ENCODE results near the gene CFAP20. TPM values are rescaled to one million over a fixed set of nuclear protein-coding genes. Genes with fewer than 3 reads are reported as not detected.
"Not testable (repeated sequence)": the region's sequence is repeated elsewhere in the genome, so short reads cannot be mapped to it uniquely, and the experiment has no call there.

CFAP20 gene
- total RNA-seq, 1 experiment from 2014 or later: 49.6 TPM

DNA sequence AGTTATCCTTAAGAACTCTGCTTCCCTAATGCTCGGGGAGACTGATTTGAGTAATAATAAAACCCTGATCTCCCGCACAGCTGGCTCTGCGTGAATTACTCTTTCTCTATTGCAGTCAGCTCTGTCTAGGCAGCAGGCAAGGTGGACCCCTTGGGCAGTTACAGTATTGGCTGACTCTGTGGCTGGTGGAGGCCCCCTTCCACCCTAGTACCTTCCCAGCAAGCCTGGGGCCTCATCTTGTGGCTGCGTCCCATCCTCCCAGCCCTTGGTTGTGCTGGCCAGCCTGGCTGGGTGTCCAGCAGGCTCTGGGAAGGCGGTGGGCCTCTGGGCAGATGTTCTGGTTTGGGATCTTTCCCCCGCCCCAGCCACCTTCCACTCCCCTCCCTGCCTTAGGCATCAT, 44.5 kb downstream of the CFAP20 start:
- Histone ChIP-seq H3K9me3 (ENCODE audit: insufficient read depth, low read depth) (no peaks in the 10 kb centered on the region), H3K4me1 (replicated peaks; ENCODE audit: insufficient read depth) (no peaks in the 10 kb centered on the region), H3F3A (ENCODE audit: insufficient read depth, low read depth) (no peaks in the 10 kb centered on the region), H3K9me2 (ENCODE audit: insufficient read depth) (no peaks in the 10 kb centered on the region), H3K27ac (no peak overlapping the region), H3K27me3 (ENCODE audit: insufficient read depth, low read depth) (no peaks in the 10 kb centered on the region), H3K36me3 (ENCODE audit: low read depth) (no peaks in the 10 kb centered on the region), H3K79me2 (ENCODE audit: low read depth) (no peaks in the 10 kb centered on the region), H2AFZ (no peak overlapping the region), H3K4me3 (no peak overlapping the region), H4K20me1 (ENCODE audit: insufficient read depth) (no peaks in the 10 kb centered on the region), H3K4me2 (no peak overlapping the region)
- TF ChIP-seq EZH2 (IDR thresholded peaks at IDR 0.05; ENCODE audit: low read depth): no peak
- TF ChIP-seq, protein P1, sequence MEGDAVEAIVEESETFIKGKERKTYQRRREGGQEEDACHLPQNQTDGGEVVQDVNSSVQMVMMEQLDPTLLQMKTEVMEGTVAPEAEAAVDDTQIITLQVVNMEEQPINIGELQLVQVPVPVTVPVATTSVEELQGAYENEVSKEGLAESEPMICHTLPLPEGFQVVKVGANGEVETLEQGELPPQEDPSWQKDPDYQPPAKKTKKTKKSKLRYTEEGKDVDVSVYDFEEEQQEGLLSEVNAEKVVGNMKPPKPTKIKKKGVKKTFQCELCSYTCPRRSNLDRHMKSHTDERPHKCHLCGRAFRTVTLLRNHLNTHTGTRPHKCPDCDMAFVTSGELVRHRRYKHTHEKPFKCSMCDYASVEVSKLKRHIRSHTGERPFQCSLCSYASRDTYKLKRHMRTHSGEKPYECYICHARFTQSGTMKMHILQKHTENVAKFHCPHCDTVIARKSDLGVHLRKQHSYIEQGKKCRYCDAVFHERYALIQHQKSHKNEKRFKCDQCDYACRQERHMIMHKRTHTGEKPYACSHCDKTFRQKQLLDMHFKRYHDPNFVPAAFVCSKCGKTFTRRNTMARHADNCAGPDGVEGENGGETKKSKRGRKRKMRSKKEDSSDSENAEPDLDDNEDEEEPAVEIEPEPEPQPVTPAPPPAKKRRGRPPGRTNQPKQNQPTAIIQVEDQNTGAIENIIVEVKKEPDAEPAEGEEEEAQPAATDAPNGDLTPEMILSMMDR (conservative IDR thresholded peaks at IDR 0.05): no peak
- CTCF ChIA-PET: no interaction called here
- BruUV-seq (replicated peaks): no TSS peak
- intact Hi-C loops (cut with micrococcal nuclease; ENCODE audit: unreplicated experiment): no loop called here
- POLR2A ChIA-PET (ENCODE audit: unreplicated experiment): no interaction called here
- DNase-seq: no peak

DNA sequence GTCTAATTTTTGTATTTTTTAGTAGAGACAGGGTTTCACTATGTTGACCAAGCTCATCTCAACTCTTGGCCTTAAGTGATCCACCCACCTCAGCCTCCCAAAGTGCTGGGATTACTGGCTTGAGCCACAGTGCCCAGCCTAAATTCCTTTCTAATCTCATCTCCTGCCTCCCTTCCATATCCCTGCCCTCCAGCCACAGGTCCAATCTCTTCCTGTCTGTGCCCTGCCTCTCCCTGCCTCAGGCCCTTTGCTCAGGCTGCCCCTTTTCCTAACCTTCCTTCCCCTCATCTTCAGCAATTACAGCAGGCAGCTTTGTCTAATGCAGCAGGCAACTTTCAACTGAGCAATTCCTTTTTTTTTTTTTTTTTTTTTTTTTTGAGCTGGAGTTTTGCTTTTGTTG, 46.8 kb downstream of the CFAP20 start:
- H3F3A ChIP-seq (ENCODE audit: insufficient read depth, low read depth): no peaks in the 10 kb centered on the region; the same call in 1 of the 2 replicates
- ChIA-PET CTCF (interaction anchor here (0.6 kb wide), 1 partner anchor 576 kb away, joined by 9 read pairs; no protein-coding TSS in a partner anchor), POLR2A (ENCODE audit: unreplicated experiment) (no interaction called here)
- H3K4me2 ChIP-seq: no peak overlapping the region
- DNase-seq: no peak
- H3K9me3 ChIP-seq (ENCODE audit: insufficient read depth, low read depth): no peaks in the 10 kb centered on the region
- no peak overlapping the region for H3K4me3 ChIP-seq
- H3K9me2 ChIP-seq (ENCODE audit: insufficient read depth): no peaks in the 10 kb centered on the region
- intact Hi-C loops (cut with micrococcal nuclease; ENCODE audit: unreplicated experiment): no loop called here
- TF ChIP-seq, protein P1 (conservative IDR thresholded peaks at IDR 0.05): no peak
- no peak for TF ChIP-seq EZH2 (IDR thresholded peaks at IDR 0.05; ENCODE audit: low read depth)
- no peaks in the 10 kb centered on the region for H3K27me3 ChIP-seq (ENCODE audit: insufficient read depth, low read depth)
- no peaks in the 10 kb centered on the region for H3K79me2 ChIP-seq (ENCODE audit: low read depth)
- no peak overlapping the region for H2AFZ ChIP-seq
- no TSS peak for BruUV-seq (replicated peaks)
- H3K4me1 ChIP-seq (replicated peaks; ENCODE audit: insufficient read depth): no peaks in the 10 kb centered on the region
- H4K20me1 ChIP-seq (ENCODE audit: insufficient read depth): no peaks in the 10 kb centered on the region
- H3K36me3 ChIP-seq (ENCODE audit: low read depth): no peaks in the 10 kb centered on the region
- H3K27ac ChIP-seq: no peak overlapping the region

GRCh38 chr16:58080657-58081056, 48.5 kb downstream of the CFAP20 start:
- DNase-seq; H3F3A ChIP-seq (ENCODE audit: insufficient read depth, low read depth); H3K9me2 ChIP-seq (ENCODE audit: insufficient read depth); H3K4me1 ChIP-seq (replicated peaks; ENCODE audit: insufficient read depth); H3K9me3 ChIP-seq (ENCODE audit: insufficient read depth, low read depth); H3K27ac ChIP-seq; H3K36me3 ChIP-seq (ENCODE audit: low read depth); H3K4me2 ChIP-seq; H4K20me1 ChIP-seq (ENCODE audit: insufficient read depth); H3K27me3 ChIP-seq (ENCODE audit: insufficient read depth, low read depth); H3K4me3 ChIP-seq; H2AFZ ChIP-seq; POLR2A ChIA-PET (ENCODE audit: unreplicated experiment); BruUV-seq (replicated peaks); H3K79me2 ChIP-seq (ENCODE audit: low read depth); CTCF ChIA-PET; intact Hi-C loops (cut with micrococcal nuclease; ENCODE audit: unreplicated experiment): not testable (repeated sequence)

DNA sequence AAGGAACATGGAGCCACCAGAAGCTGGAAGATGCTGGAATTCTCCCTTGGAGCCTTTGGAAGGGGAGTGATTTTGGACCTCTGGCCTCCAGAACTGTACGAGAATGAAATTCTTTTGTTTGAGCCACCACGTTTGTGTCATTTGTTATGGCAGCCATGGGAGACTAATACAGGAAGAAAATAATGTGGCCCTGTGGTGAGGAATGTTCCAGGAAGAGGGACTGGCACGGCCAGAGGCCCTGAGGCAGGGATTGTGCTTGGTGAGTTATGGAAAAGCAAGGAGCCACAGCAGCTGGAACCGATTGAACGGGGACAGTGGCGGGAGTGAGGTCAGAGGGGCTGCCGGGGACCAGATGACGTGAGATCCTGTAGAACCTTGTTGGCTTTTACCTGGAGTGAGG, 51.4 kb downstream of the CFAP20 start:
- Histone ChIP-seq H3K27me3 (ENCODE audit: insufficient read depth, low read depth) (no peaks in the 10 kb centered on the region), H2AFZ (no peak overlapping the region), H3K27ac (no peak overlapping the region), H3K4me3 (no peak overlapping the region), H3K79me2 (ENCODE audit: low read depth) (no peaks in the 10 kb centered on the region), H3K4me1 (replicated peaks; ENCODE audit: insufficient read depth) (no peaks in the 10 kb centered on the region), H3K36me3 (ENCODE audit: low read depth) (no peaks in the 10 kb centered on the region), H3K9me3 (ENCODE audit: insufficient read depth, low read depth) (peaks cover 6% of the 10 kb centered on the region; the same call in 1 of the 2 replicates), H4K20me1 (ENCODE audit: insufficient read depth) (no peaks in the 10 kb centered on the region), H3F3A (ENCODE audit: insufficient read depth, low read depth) (no peaks in the 10 kb centered on the region; the same call in 1 of the 2 replicates), H3K9me2 (ENCODE audit: insufficient read depth) (no peaks in the 10 kb centered on the region), H3K4me2 (no peak overlapping the region)
- ChIA-PET CTCF (no interaction called here), POLR2A (ENCODE audit: unreplicated experiment) (no interaction called here)
- intact Hi-C loops (cut with micrococcal nuclease; ENCODE audit: unreplicated experiment): no loop called here
- BruUV-seq (replicated peaks): no TSS peak
- no peak for DNase-seq
- TF ChIP-seq, protein P1 (conservative IDR thresholded peaks at IDR 0.05): no peak
- no peak for TF ChIP-seq EZH2 (IDR thresholded peaks at IDR 0.05; ENCODE audit: low read depth)

Measured in PC-9 (cell line).